Transverse colon (tissue), 4 donors: Measurements from ENCODE around the gene CCND1. TPM values are rescaled to one million over a fixed set of nuclear protein-coding genes. Genes with fewer than 3 reads are reported as not detected.
A peak's percentile ranks its signal among the peaks of the same experiment; 100 is the strongest.

Experiments
- DNase-seq: peaks from one replicate; pipeline ENCODE4 v3.0.0-alpha.2; 2019
- H3K27ac ChIP-seq, 4 donors: fragments of 200-600 bp; sonication (generic); 2 replicates each; pipeline ENCODE4 v1.5.1; 2016 to 2018; ENCODE audit warnings: inconsistent platforms in 4 of 4
- H3K27me3 ChIP-seq: fragments of 200-600 bp; sonication (generic); 2 replicates; pipeline ENCODE4 v1.5.1; 2017; ENCODE audit warnings: inconsistent platforms
- H3K36me3 ChIP-seq, 4 donors: fragments of 200-600 bp; sonication (generic); 2 replicates each; pipeline ENCODE4 v1.5.1; 2017 to 2019; ENCODE audit warnings: inconsistent platforms in 4 of 4
- H3K4me1 ChIP-seq, 4 donors: fragments of 200-600 bp; sonication (generic); 2 replicates each; pipeline ENCODE4 v1.5.1; 2017 to 2020; ENCODE audit warnings: inconsistent platforms in 4 of 4
- H3K4me3 ChIP-seq, 4 donors: fragments of 200-600 bp; sonication (generic); 1 replicate in 1 of 4; 2 replicates in 3 of 4; pipeline versions ENCODE4 v1.5.1 to v1.6.1; 2017 to 2019; ENCODE audit warnings: inconsistent platforms in 4 of 4
- H3K9me3 ChIP-seq, 2 donors: fragments of 200-600 bp; sonication (generic); 2 replicates each; pipeline ENCODE4 v1.5.1; 2017 to 2019; ENCODE audit warnings: inconsistent platforms in 2 of 2
- CTCF ChIP-seq, 5 experiments: fragments of 200-600 bp in 3 of 5; fragments of 450-650 bp in 2 of 5; sonication (generic) in 3 of 5; IDR thresholded peaks; 1 replicate in 2 of 5; 2 replicates in 3 of 5; pipeline ENCODE4 v1.5.1; 2016 to 2017; ENCODE audit warnings: antibody characterized with exemption in 5 of 5, inconsistent platforms in 3 of 5, mild to moderate bottlenecking in 2 of 5, moderate library complexity in 1 of 5
- EP300 ChIP-seq: sonication (generic); formaldehyde crosslinking; IDR thresholded peaks from one replicate; pipeline ENCODE4 v1.6.1; 2017; ENCODE audit warnings: antibody characterized with exemption, low read depth
- POLR2A ChIP-seq: fragments of 450-650 bp; IDR thresholded peaks from one replicate; pipeline ENCODE4 v1.6.1; 2016; ENCODE audit warnings: antibody characterized with exemption, mild to moderate bottlenecking, moderate library complexity
- POLR2AphosphoS5 ChIP-seq, 3 donors: sonication (generic); formaldehyde crosslinking; IDR thresholded peaks; one replicate each; pipeline ENCODE4 v1.6.1; 2016; ENCODE audit warnings: antibody characterized with exemption in 3 of 3
- WGBS, 2 donors: methylation state at CpG; one replicate each; pipeline ENCODE4 v1.1.5; 2018; ENCODE audit warnings: low coverage in 1 of 2; 5-methylcytosine and 5-hydroxymethylcytosine counted together
- in situ Hi-C, 4 donors: fragments of 200-750 bp; cut with MboI; loops; one replicate each; pipeline versions ENCODE4 v1.15.0 to v1.15.1; 2017; ENCODE audit warnings: low sequenced_read_pairs in 3 of 4, low pct_ligation_motif_present in 1 of 4, low pct_unique_long_range_greater_than_20kb in 1 of 4
- intact Hi-C: fragments of 100-400 bp; cut with DNase I; formaldehyde crosslinking; loops from one replicate; pipeline ENCODE4 v1.15.1; 2023; ENCODE audit warnings: low total_unique reads
- total RNA-seq, 4 donors: library from RNA; depleted of rRNA; stranded (reverse); fragments of >200 nt; gene quantifications; one replicate each; pipeline ENCODE4 v1.1.0, GENCODE V29; 2016

Gene CCND1
- total RNA-seq, 4 donors from 2014 or later: 26.4 to 78.0 (median 45.0) TPM

GRCh38 chr11:69683764-69684333, 42.9 kb downstream of the CCND1 start:
- no peaks in the 10 kb centered on the region for H3K36me3 ChIP-seq
- H3K27ac ChIP-seq: no peak overlapping the region
- H3K4me3 ChIP-seq: no peak overlapping the region
- peaks cover 0 to 5% (median 2%) of the 10 kb centered on the region in 4 donors for H3K4me1 ChIP-seq
- WGBS, 2 donors: 48% methylated on average over 6 of the region's 9 CpGs; no CpG with 5 or more reads in 1 of the 2 donors
- in situ Hi-C loops: loop anchor here (10.0 to 25.0 kb wide), 4 partner anchors 201 to 511 kb away; no protein-coding TSS in a partner anchor
- DNase-seq: peak; percentile 27
- peaks cover 9% of the 10 kb centered on the region for H3K27me3 ChIP-seq
- no peak for TF ChIP-seq POLR2A
- TF ChIP-seq POLR2AphosphoS5 (IDR thresholded peaks at IDR 0.05): no peak
- TF ChIP-seq CTCF (IDR thresholded peaks at IDR 0.05): peak in 4 of 5 experiments; percentile 29 to 55 (median 36)
- no peak for TF ChIP-seq EP300
- intact Hi-C loops: no loop called here
- H3K9me3 ChIP-seq: no peaks in the 10 kb centered on the region

DNA sequence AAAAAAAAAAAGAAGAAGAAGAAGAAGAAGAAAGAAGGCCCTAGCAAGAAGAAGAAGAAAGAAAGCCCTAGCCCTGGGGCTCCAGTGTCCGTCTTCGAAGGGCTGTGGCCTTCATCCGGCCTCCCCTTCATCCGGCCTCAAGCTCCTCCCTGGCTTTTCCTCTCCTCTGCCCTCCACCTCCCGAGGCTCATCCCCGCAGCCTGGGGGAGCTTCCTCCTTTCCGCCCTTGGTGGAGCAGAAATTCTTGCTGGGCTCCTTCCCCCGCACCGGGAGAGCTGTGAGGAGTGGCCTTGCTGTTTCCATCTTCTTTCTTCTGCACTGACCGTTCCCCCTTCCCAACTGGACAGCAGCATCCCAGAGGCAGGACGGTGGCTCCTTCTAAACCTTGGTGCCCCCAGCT, 43.7 kb downstream of the CCND1 start:
- WGBS, 2 donors: 82 to 100% methylated on average over 4 to 11 of the region's 11 CpGs
- no peak overlapping the region for H3K27ac ChIP-seq
- peaks cover 9% of the 10 kb centered on the region for H3K27me3 ChIP-seq
- no peak for TF ChIP-seq POLR2A
- no peak for TF ChIP-seq EP300
- TF ChIP-seq POLR2AphosphoS5 (IDR thresholded peaks at IDR 0.05): no peak
- peaks cover 0 to 5% (median 2%) of the 10 kb centered on the region in 4 donors for H3K4me1 ChIP-seq
- H3K4me3 ChIP-seq: no peak overlapping the region
- no peaks in the 10 kb centered on the region for H3K36me3 ChIP-seq
- no peak for DNase-seq
- in situ Hi-C loops (loop anchor here (10.0 to 25.0 kb wide), 4 partner anchors 200 to 510 kb away; no protein-coding TSS in a partner anchor), intact Hi-C loops (loop anchor here (5.0 kb wide), 1 partner anchor 203 kb away; no protein-coding TSS in a partner anchor)
- H3K9me3 ChIP-seq: no peaks in the 10 kb centered on the region

DNA sequence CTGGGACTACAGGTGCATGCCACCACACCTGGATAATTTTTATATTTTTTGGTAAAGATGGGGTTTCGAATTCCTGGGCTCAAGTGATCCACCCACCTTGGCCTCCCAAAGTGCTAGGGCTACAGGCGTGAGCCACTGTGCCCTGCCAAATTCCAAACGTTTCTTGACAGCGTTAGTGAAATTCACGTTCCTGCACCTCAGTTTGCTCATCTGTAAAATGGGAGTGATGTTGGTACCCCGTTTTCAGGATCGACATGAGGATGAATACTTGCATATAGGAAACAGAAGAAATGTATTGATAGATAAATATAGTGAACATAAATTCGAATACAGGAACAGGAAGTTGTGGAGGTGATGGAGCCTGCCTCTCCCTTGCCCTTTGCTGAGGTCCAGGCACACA, 44.4 kb downstream of the CCND1 start:
- Histone ChIP-seq H3K27me3 (peaks cover 9% of the 10 kb centered on the region), H3K4me3 (no peak overlapping the region), H3K4me1 (peaks cover 0 to 5% (median 2%) of the 10 kb centered on the region in 4 donors), H3K27ac (no peak overlapping the region), H3K36me3 (no peaks in the 10 kb centered on the region), H3K9me3 (no peaks in the 10 kb centered on the region)
- no peak for TF ChIP-seq CTCF (IDR thresholded peaks at IDR 0.05)
- TF ChIP-seq POLR2A: no peak
- TF ChIP-seq POLR2AphosphoS5 (IDR thresholded peaks at IDR 0.05): no peak
- TF ChIP-seq EP300: no peak
- in situ Hi-C loops (loop anchor here (10.0 to 25.0 kb wide), 4 partner anchors 199 to 509 kb away; no protein-coding TSS in a partner anchor), intact Hi-C loops (loop anchor here (5.0 kb wide), 1 partner anchor 202 kb away; no protein-coding TSS in a partner anchor)
- DNase-seq: no peak
- WGBS, 2 donors: 49% methylated on average over 8 of the region's 8 CpGs; no CpG with 5 or more reads in 1 of the 2 donors

DNA sequence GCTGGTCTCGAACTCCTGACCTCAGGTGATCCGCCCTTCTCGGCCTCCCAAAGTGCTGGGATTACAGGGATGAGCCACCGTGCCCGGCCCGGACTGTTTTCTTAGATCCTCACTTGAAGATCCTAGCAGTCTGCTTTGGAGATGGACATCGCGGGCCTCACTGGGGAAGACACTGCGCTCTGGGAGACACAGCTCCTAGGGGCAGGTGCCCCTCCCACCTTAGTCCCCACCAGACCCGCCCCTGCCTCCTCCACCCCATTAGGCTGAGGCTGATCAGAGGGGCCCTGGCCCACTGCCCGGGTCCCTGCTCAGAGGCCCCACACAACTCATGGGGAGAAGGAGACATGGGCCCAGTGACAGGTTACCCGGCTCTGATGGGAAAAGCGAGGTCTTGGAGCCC, 45.5 kb downstream of the CCND1 start:
- no peaks in the 10 kb centered on the region for H3K9me3 ChIP-seq
- TF ChIP-seq POLR2A (no peak), CTCF (IDR thresholded peaks at IDR 0.05) (no peak), EP300 (no peak), POLR2AphosphoS5 (IDR thresholded peaks at IDR 0.05) (no peak)
- no peak overlapping the region for H3K4me3 ChIP-seq
- intact Hi-C loops (loop anchor here (5.0 kb wide), 1 partner anchor 201 kb away; no protein-coding TSS in a partner anchor), in situ Hi-C loops (loop anchor here (10.0 to 25.0 kb wide), 4 partner anchors 198 to 508 kb away; no protein-coding TSS in a partner anchor)
- H3K27ac ChIP-seq: no peak overlapping the region
- H3K27me3 ChIP-seq: peaks cover 10% of the 10 kb centered on the region
- DNase-seq: no peak
- no peaks in the 10 kb centered on the region for H3K36me3 ChIP-seq
- WGBS, 2 donors: 76% methylated on average over 13 of the region's 13 CpGs; no CpG with 5 or more reads in 1 of the 2 donors
- H3K4me1 ChIP-seq: peaks cover 0 to 5% (median 2%) of the 10 kb centered on the region in 4 donors
